Fibroblast of villous mesenchyme (primary cell): Measurements from ENCODE around the gene ERCC2. TPM values are rescaled to one million over a fixed set of nuclear protein-coding genes. Genes with fewer than 3 reads are reported as not detected.

Source experiments
- DNase-seq: peaks from one replicate; pipeline ENCODE4 v3.0.0-alpha.2; 2010; ENCODE audit warnings: low read depth
- H3K4me3 ChIP-seq: 2 replicates; pipeline ENCODE4 v1.5.1; 2011; ENCODE audit warnings: low read depth, mild to moderate bottlenecking, low read length
- CTCF ChIP-seq: IDR thresholded peaks from 2 replicates; pipeline ENCODE4 v1.5.1; 2012; ENCODE audit warnings: low read depth, mild to moderate bottlenecking, low read length; ENCODE audit not compliant: insufficient read depth
- total RNA-seq: library from RNA; depleted of rRNA; stranded (reverse); fragments of >200 nt; gene quantifications from 2 replicates; pipeline ENCODE4 v1.2.3, GENCODE V29; 2012

ERCC2 gene
- total RNA-seq, 1 donor, result 73.0 TPM

GRCh38 chr19:45331411-45331810 lies 39.0 kb downstream of the ERCC2 start:
- H3K4me3 ChIP-seq, result no peak overlapping the region
- TF ChIP-seq CTCF, result no peak
- DNase-seq, result no peak

DNA sequence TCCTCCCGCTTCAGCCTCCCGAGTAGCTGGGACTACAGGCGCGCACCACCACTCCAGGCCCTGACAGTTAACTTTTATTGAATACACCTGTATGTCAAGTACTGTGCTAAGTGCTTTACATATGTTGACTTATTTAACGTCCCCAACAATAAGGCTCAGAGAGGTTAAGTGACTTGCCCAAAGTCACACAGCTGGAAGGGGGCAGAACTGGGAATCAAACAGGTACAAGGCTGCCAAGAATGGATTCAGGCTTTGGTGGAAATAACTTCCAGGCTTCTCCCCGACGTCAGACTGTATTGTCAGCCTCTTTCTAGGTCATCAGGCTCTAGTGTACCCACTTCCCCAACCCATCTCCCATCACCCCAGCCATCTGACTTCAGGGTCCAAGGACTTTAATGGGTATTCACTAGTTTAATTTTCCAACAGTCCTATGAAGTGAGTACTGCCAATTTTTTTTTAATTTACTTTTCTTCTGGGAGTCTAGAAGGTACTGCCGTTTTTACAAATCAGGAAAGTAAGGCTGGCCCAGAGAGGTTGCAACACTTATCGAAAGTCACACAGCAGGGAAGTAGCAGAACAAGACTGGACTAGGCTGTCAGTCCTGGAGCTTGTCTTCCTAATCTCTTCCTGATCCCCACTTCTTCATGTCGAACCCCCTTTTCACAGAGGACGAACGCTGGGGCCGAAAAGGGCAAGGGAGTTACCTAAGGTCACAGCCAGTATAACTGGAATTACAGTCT lies 42.8 kb downstream of the ERCC2 start:
- no peak for DNase-seq
- no peak for TF ChIP-seq CTCF
- no peak overlapping the region for H3K4me3 ChIP-seq

GRCh38 chr19:45324349-45324907 lies 45.9 kb downstream of the ERCC2 start:
- DNase-seq, result no peak
- H3K4me3 ChIP-seq, result no peak overlapping the region
- no peak for TF ChIP-seq CTCF

DNA sequence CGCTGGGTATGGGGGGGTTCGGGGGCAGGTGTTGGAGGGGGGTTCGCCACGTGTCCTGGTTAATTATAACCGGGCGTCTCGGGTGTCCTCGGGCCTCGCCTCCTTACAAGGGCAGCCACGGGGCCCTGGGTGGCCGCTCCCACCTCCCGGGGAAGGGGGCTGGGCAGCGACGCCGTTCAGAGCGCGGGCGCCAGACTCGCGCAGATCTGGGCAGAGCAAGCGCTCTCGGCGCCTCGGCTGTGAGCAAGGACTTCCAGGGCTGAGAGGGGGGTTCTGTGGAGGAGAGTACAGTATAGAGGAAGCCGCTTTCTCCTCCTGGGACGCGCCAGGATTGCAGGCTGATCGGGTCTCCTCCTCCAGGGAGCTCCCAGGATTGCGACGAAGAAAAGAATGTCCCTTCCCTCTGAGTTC lies 46.7 kb downstream of the ERCC2 start:
- H3K4me3 ChIP-seq, result peak overlapping the region; percentile 37
- no peak for TF ChIP-seq CTCF
- no peak for DNase-seq

DNA sequence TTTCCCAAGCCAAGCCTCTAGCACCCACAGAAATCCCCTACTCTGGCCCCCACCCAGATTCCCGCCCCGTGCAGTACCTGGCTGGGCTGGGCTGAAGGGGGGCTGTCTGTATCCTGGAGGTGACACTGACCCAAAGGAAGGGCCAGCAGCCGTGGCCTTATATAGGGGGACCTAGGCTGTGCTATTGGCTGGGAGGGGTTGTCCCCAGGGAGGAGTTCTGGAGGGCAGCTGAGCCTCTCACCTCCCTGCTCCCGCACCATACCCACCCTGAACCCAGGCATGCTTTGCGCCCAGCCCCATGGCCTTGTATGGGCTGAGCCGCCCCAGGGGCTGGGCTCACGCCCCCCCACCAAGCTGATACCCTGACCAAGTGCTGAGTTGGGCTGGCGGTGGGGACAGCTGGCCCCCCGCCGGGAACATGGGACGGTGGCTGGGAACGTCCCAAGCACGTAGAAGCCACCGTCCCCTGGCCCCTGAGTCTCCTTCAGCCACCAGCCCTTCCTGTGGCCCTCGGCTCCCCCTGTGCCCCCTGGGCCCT lies 47.6 kb downstream of the ERCC2 start, which contains the start of gene CKM:
Gene CKM, minus strand, starts transcription at position 132 of the 538 bp plus-strand sequence. CDS start 3,162 bp downstream, outside the sequence.
- no peak for DNase-seq
- peak within 1 kb of the TSS; percentile 37 for H3K4me3 ChIP-seq
- TF ChIP-seq CTCF, result no peak

GRCh38 chr19:45322311-45322710 lies 48.1 kb downstream of the ERCC2 start:
- H3K4me3 ChIP-seq, result no peak overlapping the region
- TF ChIP-seq CTCF, result no peak

DNA sequence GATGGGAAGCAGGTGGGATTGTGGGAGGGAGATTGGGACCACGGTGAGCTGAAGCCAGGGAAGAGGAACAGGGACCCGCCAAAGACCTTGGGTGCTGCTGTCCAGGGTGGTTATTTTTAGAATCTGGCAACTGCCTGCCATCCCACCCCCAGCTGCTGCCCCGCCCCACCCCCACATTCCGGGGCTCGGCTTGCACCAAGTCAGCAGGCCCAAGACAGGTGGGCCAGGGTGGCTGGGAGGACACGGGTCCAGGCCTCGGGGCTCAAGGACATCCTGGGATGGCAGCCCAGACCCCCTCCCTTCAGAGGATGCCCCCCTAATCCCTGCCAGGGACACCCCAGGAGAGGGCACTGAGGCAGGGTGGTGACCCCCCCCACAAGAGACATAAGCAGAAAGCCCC lies 48.5 kb downstream of the ERCC2 start:
- DNase-seq, result no peak
- H3K4me3 ChIP-seq, result no peak overlapping the region
- no peak for TF ChIP-seq CTCF

More at GRCh38 chr19:45322311-45322710, 48.1 kb downstream of the ERCC2 start:
- DNase-seq, result no peak
